ENCODE results near the gene PLK5. TPM values are rescaled to one million over a fixed set of nuclear protein-coding genes. Genes with fewer than 3 reads are reported as not detected.

PLK5 gene
- total RNA-seq, 4 donors from 2014 or later = 0.15 TPM; not detected in 3

DNA sequence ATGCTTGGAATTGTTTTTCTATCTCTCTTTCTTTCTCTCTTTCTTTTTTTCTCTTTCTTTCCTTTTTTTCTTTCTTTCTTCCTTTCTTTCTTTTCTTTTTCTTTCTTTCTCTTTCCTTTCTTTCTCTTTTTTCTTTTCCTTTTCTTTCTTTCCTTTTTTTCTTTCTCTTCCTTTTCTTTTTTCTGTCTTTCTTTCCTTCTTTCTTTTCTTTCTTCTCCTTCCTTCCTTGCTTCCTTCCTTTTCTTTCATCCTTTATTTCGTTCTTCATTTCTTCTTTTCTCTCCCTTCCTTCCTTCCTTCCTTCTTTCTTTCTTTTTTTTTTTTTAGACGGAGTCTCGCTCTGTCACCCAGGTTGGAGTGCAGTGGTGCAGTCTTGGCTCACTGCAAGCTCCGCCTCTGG is 46.1 kb downstream of the PLK5 start:
- TF ChIP-seq, protein P1, sequence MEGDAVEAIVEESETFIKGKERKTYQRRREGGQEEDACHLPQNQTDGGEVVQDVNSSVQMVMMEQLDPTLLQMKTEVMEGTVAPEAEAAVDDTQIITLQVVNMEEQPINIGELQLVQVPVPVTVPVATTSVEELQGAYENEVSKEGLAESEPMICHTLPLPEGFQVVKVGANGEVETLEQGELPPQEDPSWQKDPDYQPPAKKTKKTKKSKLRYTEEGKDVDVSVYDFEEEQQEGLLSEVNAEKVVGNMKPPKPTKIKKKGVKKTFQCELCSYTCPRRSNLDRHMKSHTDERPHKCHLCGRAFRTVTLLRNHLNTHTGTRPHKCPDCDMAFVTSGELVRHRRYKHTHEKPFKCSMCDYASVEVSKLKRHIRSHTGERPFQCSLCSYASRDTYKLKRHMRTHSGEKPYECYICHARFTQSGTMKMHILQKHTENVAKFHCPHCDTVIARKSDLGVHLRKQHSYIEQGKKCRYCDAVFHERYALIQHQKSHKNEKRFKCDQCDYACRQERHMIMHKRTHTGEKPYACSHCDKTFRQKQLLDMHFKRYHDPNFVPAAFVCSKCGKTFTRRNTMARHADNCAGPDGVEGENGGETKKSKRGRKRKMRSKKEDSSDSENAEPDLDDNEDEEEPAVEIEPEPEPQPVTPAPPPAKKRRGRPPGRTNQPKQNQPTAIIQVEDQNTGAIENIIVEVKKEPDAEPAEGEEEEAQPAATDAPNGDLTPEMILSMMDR (IDR thresholded peaks at IDR 0.05) = no peak
- no peak for TF ChIP-seq POLR2A (IDR thresholded peaks at IDR 0.05)
- no peaks in the 10 kb centered on the region for H3K9me3 ChIP-seq
- H3K36me3 ChIP-seq = no peaks in the 10 kb centered on the region
- no peaks in the 10 kb centered on the region for H3K27me3 ChIP-seq
- no peak overlapping the region for H3K4me3 ChIP-seq
- H3K27ac ChIP-seq = no peak overlapping the region
- ATAC-seq = no peak
- WGBS, 2 donors (ENCODE audit: low coverage in 1 of 2) = 78% methylated on average over 4 of the region's 4 CpGs; no CpG with 5 or more reads in 1 of the 2 donors
- peaks cover 0 to 27% (median 11%) of the 10 kb centered on the region in 3 donors for H3K4me1 ChIP-seq

DNA sequence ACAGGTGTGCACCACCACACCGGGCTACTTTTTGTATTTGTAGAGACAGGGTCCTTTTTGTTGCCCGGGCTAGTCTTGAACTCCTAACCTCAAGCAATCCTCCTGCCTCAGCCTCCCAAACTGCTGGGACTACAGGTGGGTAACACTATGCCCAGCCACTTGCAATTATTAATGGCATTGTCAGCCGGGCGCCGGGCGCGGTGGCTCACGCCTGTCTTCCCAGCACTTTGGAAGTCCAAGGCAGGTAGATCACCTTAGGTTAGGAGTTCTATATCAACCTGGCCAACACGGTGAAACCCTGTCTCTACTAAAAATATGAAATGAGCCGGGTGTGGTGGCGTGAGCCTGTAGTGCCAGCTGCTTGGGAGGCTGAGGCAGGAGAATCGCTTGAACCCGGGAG is 47.0 kb downstream of the PLK5 start:
- ATAC-seq = no peak
- WGBS, 2 donors (ENCODE audit: low coverage in 1 of 2) = 82% methylated on average over 8 of the region's 13 CpGs; no CpG with 5 or more reads in 1 of the 2 donors
- H3K4me3 ChIP-seq = no peak overlapping the region

DNA sequence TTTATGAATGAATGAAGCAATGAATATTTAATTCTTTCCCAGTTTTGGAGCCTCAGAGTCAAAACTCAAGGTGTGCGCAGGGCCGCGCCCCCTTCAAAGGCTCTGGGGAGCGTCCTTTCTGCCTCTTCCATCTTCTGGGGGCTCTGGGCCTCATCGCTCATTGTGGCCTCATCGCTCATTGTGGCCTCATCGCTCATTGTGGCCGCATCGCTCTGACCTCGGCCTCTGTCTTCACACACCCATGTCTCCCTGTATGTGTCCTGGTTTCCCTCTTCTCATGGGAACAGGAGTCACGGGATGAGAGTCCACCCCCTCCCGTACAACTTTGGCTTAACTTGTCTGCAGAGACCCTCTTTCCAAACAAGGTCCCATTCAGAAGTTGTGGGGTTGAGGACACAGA is 47.5 kb downstream of the PLK5 start:
- WGBS, 2 donors (ENCODE audit: low coverage in 1 of 2) = 88 to 97% methylated on average over 5 to 9 of the region's 12 CpGs
- no peak overlapping the region for H3K27ac ChIP-seq

More for the DNA sequence above, 47.0 kb downstream of the PLK5 start:
- H3K4me1 ChIP-seq = peaks cover 0 to 22% (median 10%) of the 10 kb centered on the region in 3 donors
- no peak overlapping the region for H3K27ac ChIP-seq
- H3K36me3 ChIP-seq = no peaks in the 10 kb centered on the region
- H3K27me3 ChIP-seq = no peaks in the 10 kb centered on the region
- no peaks in the 10 kb centered on the region for H3K9me3 ChIP-seq
- TF ChIP-seq, protein P1 (IDR thresholded peaks at IDR 0.05) = no peak
- TF ChIP-seq POLR2AphosphoS5 (IDR thresholded peaks at IDR 0.05) (no peak), EP300 (IDR thresholded peaks at IDR 0.05) (no peak), POLR2A (IDR thresholded peaks at IDR 0.05) (no peak)

DNA sequence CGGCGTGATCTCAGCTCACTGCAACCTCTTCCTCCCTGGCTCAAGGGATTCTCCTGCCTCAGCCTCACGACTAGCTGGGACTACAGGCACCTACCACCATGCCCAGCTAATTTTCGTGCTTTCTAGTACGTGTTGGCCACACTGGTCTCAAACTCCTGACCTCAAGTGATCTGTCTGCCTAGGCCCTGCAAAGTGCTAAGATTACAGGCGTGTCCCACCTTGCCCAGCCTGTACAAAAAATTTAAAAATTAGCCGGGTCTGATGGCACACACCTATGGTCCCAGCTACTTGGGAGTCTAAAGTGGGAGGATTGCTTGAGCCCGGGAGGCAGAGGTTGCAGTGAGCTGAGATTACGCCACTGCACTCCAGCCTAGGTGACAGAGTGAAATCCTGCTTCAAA is 48.9 kb downstream of the PLK5 start:
- Histone ChIP-seq H3K4me3 (no peak overlapping the region), H3K27me3 (no peaks in the 10 kb centered on the region), H3K4me1 (peaks cover 0 to 6% (median 4%) of the 10 kb centered on the region in 3 donors), H3K9me3 (no peaks in the 10 kb centered on the region), H3K36me3 (peaks cover 0 to 19% of the 10 kb centered on the region in 2 donors), H3K27ac (no peak overlapping the region)
- WGBS, 2 donors (ENCODE audit: low coverage in 1 of 2) = 80 to 83% methylated on average over 2 to 8 of the region's 9 CpGs
- TF ChIP-seq, protein P1 (IDR thresholded peaks at IDR 0.05) = no peak
- TF ChIP-seq POLR2AphosphoS5 (IDR thresholded peaks at IDR 0.05) = no peak
- TF ChIP-seq POLR2A (IDR thresholded peaks at IDR 0.05) = no peak
- no peak for TF ChIP-seq EP300 (IDR thresholded peaks at IDR 0.05)
- no peak for ATAC-seq

More for the DNA sequence above, 47.5 kb downstream of the PLK5 start:
- peaks cover 0 to 4% of the 10 kb centered on the region in 2 donors for H3K36me3 ChIP-seq
- TF ChIP-seq POLR2A (IDR thresholded peaks at IDR 0.05) (no peak), EP300 (IDR thresholded peaks at IDR 0.05) (no peak), POLR2AphosphoS5 (IDR thresholded peaks at IDR 0.05) (no peak)
- TF ChIP-seq, protein P1 (IDR thresholded peaks at IDR 0.05) = no peak
- ATAC-seq = no peak
- H3K4me1 ChIP-seq = peaks cover 0 to 17% (median 4%) of the 10 kb centered on the region in 3 donors
- no peak overlapping the region for H3K4me3 ChIP-seq
- no peaks in the 10 kb centered on the region for H3K9me3 ChIP-seq
- no peaks in the 10 kb centered on the region for H3K27me3 ChIP-seq

DNA sequence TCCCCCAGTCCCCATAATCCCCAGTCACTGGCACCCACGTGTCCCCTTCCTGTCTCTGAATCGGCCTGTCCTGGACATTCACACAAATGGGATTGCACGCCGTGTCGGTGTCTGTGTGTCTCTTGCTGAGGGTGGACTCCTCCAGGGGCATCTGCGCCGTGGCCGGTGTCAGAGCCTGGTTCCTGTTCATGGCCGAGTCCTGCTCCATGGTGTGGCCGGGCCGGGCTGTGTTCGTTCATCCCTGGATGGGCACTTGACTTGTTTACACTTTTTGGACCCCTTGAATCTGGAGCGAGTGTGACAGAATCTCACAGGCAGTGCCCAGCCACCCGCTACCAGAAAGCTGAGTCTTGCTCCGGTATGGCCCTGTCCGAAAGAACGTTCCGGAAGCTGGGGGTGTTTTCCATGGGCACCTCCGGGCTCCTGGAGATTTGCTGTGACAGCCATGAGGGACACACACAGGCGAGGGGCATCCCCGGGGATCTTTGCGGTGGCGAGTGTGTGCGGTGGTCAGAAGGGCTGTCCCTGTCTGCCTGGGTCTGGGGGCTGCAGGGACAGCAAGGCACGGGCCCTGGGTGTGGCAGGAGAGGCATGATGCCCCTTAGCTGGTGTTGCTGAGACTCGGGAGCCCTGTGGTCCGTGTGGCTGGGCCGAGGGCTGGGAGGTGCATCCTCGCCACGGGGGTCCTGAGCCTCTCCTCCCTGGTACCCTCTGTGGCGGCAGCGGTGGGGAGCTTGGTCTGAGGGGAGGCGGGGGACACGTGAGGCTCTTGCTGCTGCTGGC is 50.7 kb downstream of the PLK5 start:
- Histone ChIP-seq H3K27me3 (no peaks in the 10 kb centered on the region), H3K4me3 (no peak overlapping the region), H3K4me1 (no peaks in the 10 kb centered on the region), H3K36me3 (peaks cover 0 to 35% of the 10 kb centered on the region in 2 donors), H3K9me3 (no peaks in the 10 kb centered on the region), H3K27ac (no peak overlapping the region)
- WGBS, 2 donors (ENCODE audit: low coverage in 1 of 2) = 60 to 83% methylated on average over 1 to 2 of the region's 34 CpGs
- no peak for TF ChIP-seq EP300 (IDR thresholded peaks at IDR 0.05)
- ATAC-seq = no peak

Measured in gastroesophageal sphincter (tissue), 4 donors.